HG03097 (cell line): ENCODE measurements around the gene FZD4.
"Not testable (repeated sequence)": the region's sequence is repeated elsewhere in the genome, so short reads cannot be mapped to it uniquely, and the experiment has no call there.

Experiments used
- ATAC-seq: cut with Tn5 transposase; IDR thresholded peaks from one replicate; pipeline ENCODE4 v1.9.1; 2021; ENCODE audit not compliant: unreplicated experiment, low FRiP score

The FZD4 gene

DNA sequence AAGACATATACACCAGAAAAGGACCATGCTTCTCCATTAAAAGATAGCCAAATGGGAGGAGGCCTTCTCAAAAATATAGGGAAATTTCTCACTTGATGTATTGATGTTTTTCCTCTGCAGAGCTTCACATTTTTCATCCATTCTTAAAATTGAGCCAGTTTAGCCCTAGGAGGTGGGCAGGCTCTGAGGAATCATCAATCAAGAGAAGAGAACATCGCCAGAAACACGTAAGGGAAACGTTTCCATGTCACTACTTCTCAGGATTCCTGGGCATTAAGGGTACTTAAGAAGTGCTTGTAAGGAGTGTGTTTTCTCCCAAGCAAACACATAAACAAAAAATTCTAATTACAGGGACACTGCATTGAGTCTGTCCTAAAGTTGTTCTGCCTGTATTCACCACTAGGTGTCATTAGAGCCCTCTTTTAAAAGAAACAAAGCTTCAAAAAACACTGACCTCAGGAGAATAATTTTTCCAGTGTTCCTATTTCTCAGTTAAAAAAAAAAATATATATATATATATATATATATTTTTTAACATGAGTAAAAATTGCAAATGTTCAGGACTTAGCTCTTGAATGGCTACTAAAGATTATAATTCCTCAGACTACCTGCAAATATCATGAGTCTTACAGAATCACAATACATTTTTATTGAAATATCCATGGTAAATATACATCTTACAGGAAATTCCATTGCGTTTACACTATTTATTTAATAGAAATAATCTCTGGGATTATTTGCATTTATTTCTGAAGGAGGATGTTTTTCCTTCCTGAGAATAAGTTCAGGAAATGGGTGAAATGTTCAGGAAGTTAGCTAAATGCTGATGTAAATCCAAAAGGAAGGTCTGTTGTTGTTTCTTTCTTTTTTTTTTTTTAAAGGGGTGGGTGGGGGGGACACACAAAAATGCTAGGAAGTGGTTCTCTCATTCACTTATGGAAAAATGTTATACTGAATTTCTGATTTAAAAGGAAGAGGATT lies 16.0 kb downstream of the FZD4 start:
- ATAC-seq: no peak

DNA sequence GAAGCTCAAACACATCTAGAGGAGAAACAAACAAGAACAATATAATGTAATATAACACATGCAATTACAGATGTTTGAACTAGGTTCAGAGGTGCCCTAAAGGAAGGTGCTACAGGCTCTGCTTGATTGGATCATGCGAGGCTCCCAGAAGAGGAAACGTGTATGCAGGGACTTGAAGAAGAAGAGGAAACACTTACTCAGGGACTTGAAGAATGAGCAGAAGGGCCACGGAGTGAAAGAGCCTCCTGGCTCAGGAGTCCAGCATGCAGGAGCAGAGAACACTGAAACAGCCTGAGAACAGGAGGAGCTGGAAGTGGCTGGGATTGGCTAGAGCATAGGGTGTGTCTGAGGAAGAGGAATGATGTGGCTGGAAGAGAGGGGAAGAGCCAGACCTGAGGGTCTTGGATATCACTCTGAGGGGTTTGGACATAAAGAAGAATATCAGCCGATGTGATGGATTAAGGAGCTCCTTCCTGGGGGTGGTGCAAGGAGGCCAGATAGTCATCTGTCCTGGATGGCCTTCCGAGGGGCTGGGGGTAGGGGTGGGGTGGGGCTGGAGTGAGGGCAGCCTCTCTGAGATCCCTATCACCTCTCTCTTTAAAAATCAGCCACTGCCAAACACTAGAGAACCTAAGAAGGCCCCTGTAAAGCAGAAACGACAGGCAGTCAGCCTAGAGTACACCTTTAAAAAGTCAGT lies 16.8 kb downstream of the FZD4 start:
- ATAC-seq: no peak

DNA sequence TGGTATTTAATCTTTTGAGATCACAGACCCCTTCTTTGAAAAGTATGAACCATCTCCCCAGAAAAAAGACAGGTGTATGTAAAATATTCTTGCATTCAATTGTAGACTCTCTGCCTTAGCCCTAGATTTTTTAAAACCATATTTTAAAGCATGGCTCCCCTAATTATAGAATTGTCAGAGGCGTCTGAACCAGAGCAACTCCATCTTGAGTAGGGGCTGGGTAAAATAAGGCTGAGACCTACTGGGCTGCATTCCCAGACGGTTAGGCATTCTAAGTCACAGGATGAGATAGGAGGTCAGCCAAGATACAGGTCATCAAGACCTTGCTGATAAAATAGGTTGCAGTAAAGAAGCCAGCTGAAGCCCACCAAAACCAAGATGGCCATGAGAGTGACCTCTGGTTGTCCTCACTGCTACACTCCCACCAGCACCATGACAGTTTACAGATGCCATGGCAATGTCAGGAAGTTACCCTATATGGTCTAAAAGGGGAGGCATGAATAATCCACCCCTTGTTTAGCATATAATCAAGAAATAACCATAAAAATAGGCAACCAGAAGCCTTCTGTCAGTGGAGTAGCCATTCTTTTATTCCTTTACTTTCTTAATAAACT lies 17.9 kb downstream of the FZD4 start:
- ATAC-seq: not testable (repeated sequence)

DNA sequence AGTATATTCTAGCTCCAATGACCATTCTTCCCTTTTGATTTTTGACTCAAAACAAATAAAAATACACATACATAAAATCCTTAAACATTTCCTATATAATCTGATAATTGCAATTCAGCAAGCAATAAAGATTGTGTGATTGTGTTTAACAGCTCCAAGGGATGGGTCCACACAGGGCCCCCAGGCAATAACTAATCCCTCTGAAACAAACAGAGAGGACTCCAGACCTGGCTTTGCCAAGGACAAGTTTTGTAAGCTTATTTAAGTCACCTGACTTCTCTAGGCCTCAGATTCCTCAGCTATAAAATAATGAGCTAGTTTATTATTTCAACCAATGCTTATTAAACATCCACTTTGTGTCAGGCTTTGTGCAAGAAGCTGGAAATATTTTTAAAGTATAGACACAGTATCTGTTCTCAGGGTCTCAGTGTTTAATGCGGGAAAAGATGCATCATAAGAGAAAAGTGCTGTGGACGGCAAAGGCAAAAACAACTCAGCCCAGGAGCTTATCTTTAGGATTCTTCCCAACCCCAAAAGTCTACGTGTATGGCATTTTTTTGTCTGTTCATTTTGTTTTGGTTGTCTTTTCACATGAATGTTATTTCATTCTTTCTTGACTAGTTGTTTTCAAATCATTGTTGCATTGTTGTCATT lies 20.1 kb downstream of the FZD4 start:
- ATAC-seq: no peak

DNA sequence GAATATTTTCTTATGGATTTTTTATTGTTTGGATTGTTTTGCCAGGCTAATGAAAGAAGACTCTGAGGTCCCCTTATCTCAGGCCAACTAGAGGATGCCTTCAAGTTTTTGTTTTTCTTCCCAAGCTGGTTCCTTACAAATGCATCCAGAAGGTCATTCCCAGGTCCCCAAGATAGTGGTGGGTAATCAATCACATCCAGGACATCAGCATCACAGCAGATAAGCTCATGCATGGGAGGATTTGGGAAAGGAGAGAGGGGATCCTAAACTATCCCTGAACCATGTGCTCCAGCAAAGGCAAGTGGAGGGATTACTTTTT lies 20.7 kb downstream of the FZD4 start:
- no peak for ATAC-seq

DNA sequence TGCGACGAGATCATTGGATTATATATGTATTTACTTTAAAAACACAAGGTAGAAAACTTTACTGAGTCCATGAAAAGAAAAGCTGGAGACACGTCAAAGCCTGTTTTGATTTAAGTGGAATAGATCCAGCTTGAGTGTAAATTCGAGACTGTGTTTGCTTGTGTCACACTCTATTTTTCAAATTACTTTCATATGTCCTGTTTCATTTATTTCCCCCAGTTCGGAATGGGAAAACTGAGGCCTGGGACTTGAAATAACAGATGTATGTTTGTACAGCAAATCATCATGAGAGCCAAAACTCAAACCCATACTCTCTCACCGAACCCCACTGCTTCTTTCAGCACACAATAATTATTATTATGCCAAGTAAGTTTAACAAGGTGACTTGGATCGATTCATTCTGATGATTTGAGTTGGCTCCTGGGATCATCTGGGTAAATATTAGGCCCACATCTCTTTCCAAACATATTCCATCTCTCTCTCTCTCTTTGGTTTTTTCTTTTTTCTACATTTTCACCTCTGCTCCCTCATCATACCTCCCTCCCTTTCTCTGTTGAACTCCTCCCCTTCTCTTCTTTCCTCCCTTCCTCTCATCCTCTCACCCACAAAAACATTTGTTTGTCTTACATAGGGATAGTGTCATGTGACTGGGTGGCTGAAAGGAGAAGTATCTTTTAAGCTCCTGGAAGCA lies 21.2 kb downstream of the FZD4 start:
- ATAC-seq: no peak

DNA sequence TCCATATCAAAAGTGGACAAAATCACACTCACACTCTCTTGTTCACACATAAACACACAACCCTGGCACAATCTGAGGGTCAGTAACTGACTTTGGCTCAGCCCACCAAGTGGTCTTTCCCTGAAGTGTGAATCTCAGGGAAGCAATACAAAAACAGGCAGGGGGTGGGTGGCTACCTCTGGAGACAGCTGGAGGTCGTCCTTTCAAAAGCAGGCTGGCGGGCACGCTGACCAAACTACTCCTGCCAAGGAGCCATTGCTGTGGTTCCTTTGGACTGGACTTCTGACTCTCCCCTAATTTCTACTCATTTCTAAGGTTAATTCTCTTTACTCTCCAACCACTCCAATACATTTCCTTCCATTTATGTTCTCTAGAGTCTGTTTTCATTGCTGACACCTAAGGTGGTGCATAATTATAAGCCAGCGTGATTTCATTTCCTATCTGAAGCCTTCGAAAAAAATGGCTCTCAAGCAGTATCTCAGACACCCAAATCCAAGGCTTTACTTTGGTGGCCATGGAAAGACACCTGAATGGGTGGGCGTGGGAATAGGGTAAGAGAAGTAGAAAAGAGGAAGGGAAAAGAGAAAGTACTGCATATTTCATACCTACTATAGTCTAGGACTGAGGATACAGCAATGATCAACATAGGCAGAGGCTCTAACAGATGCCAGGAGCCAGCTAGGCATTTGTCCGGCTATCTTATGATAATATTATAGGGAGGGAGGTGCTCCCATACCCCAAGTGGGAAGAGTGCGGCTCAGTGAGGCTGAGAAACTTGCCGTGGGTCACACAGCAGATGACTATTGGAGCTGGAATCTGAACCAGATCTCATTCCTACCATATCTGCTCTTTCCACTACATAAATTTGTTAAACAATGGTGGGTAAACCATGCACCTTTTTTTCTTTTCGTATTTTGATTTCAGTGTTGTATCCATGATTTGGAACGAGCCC lies 22.0 kb downstream of the FZD4 start:
- no peak for ATAC-seq

DNA sequence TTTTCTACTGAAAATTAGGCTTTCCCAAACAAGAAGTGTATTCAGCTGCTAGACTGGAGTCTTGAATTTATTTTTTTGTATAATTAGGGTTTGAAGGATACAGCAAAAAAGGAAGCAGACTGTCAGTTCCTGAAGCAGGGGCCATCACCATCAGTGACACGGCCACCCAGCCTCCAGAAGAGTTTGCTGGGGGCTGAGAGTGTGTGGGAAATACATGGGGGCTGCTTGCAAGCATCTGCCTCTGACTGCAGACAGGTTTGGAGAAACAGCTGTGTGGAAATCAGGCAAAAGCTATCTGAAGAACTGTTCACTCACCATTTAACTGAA lies 23.0 kb downstream of the FZD4 start:
- no peak for ATAC-seq

DNA sequence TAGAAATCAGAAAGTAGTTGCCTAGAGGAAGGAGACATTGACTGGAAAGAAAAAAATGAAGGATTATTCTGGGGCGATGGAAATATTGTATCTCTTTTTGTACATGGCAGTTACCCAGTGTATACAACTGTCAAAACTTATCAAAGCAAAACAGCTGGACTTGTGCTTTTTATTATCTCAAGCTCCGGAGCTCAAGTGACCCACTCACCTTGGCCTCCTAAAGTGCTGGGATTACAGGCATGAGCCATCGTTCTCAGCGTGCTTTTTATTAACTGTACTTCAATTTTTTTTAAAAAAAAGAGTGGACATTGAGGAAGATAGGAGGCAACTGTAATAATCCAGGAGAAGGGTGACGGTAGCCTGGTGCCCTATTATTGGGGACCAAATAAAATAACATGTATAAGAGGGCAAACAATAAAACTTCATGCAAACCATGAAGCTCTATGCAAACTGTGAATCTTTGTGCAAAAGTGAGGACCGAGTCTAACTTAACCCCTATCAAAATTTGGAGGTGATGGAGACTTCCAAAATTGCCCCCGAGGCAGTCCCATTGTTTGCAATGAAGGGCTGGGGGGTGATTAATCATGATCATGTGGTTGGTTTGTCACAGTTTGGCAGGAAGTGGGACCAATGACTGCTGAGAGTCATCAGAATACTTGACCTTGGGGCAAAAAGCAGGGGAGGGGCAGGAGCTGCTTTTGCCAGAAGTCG lies 23.5 kb downstream of the FZD4 start:
- ATAC-seq: no peak

DNA sequence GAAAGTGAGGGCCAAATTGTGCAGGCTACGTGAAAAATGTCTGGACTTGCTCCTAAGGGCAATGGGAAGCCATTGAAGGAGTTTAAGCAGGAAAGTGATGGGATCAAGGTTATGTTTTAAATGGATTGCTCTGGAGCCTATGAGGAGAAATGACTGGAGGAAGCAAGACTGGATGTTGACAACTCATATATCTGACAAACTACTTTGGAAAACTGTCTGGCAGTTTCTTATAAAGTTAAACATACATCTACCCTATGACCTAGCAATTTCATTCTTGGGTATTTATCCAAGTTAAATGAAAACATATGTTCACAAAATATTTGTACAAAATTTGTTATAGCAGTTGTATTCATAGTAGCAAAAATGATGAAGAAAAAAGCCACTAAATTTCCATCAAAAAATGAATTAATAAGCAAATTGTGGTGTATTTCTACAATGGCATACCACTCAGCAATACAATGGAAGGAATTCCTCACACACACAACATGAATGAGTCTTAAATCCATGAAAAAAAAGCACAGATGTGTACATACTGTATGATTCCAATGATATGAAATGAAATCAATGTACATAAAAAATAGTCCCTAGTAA lies 24.1 kb downstream of the FZD4 start:
- no peak for ATAC-seq

DNA sequence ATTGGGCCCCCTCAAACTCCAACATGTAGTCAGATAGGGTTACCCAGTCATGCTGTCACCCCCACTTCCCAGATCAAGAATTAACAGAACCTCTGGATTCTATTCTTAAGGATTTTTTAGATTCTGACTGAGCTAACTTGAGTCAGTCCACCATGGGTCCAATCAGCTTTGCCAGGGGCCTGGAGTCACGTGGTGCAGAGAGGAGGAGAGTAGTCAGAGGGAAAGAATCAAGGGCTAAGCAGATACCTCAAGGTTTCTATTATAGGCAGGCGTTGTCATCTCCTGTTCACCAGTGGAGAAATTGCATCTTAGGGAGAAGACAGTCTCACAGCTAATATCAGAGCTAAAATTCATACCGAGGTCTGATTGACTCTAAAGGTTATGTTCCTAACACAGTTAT lies 28.2 kb downstream of the FZD4 start:
- no peak for ATAC-seq

DNA sequence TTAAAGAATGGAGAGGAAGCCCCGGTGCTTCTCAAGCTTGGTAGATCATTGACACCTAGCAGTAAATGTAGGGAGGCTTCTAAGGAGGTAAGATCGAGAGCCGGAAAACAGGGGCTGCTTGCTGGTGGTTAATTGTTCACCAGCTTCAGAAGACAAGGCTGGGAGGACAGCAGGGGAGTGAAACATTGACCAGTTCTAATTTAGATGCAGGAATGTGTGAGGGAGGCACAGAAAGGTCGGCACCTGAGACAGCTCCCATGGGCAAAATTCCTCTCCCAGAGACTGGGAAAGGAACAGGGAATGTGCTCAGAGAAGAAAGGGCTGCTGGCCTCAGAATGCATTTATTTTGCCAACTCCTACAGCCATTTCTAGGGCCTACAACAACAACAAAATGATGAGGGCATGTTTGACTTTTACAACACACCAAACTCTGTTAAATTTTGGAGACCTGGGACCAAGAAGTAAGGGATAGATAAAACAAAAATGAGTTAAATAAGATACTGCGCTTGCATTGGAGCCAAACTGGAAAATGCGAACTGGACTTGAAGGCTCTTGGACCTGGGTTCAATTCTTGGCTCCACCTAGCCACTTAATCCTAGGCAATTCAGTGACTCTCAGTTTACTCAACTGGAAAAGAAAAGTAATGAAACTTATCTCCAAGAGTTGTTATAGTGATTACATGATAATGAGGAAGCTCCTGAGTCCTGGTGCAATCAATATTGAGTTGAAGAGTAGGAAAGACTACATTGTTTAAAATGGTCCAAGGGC lies 31.0 kb downstream of the FZD4 start:
- ATAC-seq: no peak

DNA sequence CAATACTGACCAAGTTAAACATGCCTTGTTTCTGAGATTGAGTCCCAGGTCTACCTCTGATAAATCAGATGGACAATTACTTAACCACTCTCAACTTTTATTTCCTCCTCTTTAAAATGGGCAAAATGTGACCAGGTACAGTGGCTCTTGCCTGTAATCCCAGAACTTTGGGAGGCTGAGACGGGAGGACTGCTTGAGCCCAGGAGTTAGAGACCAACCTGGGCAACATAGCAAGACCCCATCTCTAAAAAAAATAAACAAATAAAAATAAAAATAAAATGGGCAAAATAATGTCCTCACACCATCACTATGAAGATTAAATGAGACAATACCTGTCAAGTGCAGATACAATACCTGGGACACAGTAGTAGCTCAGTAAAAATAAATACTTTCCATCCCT lies 33.0 kb downstream of the FZD4 start:
- no peak for ATAC-seq

DNA sequence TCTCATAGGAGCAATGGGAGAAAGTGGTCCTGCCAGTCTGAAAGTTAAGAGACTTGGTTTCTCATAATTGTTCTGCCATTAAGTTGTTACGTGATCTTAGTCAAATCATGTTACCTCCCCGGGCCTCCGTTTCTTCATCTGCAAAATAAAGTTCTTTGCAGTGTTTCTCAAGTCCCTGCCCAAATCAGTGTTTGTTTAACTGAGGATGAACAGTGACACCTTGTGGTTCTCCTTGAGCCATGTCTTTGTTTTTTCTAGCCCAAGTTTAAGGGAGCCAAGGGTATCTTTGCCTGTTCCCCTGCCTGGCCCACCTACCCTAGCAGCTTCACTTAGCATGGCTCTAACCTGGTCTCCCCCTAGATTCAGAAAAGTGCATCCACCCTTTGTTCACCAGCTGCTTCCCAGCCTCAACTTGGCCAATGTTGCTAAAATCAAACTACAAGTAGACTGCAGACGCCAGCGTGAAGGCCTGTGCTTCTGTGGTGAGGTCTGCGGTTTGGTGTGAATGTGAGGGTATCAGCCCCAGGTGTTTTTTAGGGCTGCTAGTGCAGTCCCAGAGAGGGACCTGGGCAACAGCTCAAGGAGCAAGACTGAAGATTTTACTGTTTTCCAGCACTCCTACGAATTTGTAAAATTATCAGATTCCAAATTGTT lies 35.5 kb downstream of the FZD4 start:
- ATAC-seq: no peak

DNA sequence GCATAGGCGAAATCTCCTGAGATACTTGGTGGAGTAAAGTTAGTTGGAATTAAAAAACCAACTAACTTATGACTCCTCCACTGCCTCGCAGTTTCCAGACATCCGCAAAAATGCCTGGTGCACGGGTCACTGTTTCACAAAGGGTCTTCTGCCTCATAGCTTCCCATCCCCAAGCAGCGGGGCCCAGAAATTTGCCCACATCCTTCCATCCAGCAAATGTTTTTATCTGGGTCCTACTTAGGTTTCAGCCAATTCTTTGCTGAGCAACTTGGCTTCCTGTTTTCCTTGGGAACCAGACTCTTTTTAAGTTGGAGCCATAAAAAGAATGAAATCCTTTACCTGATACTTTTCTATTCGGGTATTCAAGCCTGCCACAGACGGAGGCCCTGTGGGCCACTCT lies 36.2 kb downstream of the FZD4 start:
- ATAC-seq: no peak

DNA sequence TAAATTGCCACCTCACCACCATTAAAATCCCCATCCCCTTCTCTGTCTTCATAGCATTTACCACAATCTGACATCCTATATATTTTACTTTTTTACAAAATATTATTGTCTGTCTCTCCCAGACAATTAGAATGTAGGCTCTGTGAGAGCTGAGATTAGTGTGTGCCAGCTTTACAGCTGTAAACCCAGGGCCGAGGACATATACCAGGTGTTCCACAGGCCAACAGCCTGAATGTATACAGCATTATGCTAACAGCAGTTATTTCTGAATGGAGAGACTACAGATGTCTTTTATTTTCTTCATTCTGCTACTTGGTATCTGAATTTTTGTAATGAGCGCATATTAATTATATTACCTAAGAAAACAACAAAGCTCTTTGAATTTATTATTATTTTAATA lies 36.7 kb downstream of the FZD4 start:
- ATAC-seq: no peak

DNA sequence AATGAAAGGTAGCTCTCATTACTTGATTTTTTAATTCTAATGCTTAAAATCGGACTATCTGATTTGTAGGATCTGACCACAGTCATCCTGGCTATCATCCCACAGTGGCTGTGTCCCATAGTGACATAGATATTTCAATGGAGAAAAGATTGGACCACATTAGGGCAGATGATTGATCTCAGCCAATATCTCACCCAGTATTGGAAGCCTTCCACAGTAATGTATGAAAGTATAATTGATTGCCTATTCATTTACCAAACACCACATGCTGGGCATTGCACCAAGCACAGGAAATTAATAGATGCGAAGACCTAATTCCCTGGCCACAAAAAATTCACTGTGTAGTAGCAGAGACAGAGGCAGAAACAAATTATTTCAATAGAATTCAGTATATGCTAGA lies 37.6 kb downstream of the FZD4 start:
- no peak for ATAC-seq
